A172 (cell line): ENCODE data around the gene KBTBD6. TPM values are rescaled to one million over a fixed set of nuclear protein-coding genes. Genes with fewer than 3 reads are reported as not detected.
"Not testable (repeated sequence)": the region's sequence is repeated elsewhere in the genome, so short reads cannot be mapped to it uniquely, and the experiment has no call there.

Source experiments
- DNase-seq: peaks from one replicate; pipeline ENCODE4 v3.0.0-alpha.2; 2015; ENCODE audit warnings: low spot score
- total RNA-seq: library from RNA; depleted of rRNA; stranded (reverse); fragments of >200 nt; shearing (Covaris generic); gene quantifications from 2 replicates; pipeline ENCODE4 v1.2.3, GENCODE V29; 2014; rRNA removed

The KBTBD6 gene, protein sequence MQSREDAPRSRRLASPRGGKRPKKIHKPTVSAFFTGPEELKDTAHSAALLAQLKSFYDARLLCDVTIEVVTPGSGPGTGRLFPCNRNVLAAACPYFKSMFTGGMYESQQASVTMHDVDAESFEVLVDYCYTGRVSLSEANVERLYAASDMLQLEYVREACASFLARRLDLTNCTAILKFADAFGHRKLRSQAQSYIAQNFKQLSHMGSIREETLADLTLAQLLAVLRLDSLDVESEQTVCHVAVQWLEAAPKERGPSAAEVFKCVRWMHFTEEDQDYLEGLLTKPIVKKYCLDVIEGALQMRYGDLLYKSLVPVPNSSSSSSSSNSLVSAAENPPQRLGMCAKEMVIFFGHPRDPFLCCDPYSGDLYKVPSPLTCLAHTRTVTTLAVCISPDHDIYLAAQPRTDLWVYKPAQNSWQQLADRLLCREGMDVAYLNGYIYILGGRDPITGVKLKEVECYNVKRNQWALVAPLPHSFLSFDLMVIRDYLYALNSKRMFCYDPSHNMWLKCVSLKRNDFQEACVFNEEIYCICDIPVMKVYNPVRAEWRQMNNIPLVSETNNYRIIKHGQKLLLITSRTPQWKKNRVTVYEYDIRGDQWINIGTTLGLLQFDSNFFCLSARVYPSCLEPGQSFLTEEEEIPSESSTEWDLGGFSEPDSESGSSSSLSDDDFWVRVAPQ
- total RNA-seq: 10.3 and 11.6 TPM in 2 replicates

DNA sequence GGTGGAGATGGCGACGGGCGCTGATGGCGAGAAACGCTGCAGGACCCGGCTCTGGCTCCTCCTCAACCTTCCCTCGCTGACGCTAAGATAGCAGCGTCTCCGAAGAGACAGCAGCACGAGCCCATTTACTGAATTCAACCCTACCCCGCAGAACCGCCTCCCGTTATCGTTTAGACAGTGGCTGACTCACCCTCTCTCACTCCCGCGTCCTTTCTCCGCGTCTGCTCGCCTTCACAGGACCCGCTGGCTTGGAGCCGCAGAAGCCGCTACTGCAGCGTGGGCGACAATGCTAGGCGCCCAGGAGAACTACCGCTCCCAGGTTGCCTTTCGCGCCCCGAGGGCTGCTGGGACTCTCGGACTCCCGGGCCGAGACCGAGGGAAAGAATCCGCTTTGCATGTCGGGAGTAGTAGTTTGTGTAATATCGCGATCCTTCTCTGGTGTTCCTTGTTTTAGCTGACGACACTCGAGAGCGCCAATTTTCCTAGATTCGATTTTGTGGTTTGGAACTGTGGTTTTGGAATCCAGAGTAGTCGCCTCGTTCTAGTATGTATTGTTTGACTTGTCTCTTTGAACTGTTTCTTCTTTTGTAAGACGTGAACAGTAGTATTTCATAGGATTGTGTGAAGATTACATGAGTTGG is at the start of gene KBTBD6:
Gene KBTBD6, minus strand, starts transcription at position 291 of the 641 bp plus-strand sequence. CDS start 291 bp downstream, outside the sequence.
- peak; percentile 95 for DNase-seq

DNA sequence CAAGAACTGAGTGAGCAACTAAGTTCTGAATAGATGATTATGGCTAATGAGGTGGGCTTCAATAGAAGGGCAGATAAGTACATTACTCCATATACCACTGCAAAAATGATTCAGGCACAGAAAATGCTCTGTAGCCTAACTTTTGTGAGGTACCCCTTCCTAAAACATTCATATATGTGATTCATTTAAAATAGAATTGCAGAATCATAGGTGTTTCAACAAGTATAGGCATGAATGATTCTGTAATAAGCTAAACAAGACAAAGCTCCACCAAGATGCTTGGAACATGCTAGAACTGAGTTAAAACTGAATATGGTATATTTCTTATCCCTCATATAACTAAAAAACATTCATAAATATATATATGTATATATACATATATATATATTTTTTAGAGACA is 49.6 kb upstream of the KBTBD6 start:
- no peak for DNase-seq

DNA sequence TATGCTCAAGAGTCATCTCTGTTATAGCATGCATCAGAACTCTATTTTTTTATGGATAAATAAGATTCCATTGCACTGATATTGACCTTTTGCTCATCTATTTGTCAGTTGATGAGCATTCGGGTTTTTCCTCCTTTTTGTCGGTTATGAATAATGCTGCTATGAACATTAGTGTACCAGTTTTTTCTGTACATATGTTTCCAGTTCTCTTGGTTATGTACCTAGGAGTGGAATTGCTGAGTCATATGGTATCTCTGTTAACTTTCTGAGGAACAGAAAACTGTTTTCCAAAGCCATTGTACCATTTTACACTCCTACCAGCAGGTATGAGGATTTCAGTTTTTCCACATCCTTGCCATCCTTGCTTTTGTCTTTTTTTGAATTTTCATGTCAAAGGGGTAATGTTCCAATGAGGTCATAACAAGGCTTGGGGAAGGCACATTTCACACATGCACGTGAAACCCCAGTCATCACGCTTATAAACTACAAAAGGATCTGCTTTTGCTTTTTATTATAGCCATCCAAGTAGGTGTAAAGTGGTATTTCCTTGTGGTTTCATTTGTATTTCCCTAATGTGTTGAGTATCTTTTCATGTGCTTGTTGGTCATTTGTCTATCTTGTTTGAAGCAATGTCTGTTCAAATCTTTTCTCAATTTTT is 47.1 kb upstream of the KBTBD6 start:
- no peak for DNase-seq

DNA sequence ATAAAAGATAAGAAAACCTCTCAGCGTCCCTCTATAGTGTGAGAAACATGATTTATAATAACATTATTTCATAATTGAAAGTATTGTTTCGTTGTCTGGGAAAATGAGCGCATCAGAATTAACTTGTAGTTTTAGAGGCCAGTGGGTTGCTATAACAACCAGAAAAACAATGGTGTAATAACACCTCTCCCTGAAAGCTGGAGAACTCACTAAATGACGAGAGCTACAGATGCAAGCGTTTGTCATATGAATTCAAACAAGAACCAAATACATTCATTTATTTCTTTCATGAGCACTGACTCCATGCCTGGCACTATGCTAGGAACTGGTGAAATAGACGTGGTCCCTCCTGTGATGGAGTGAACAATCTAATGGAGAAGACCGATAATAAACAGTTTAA is 45.4 kb upstream of the KBTBD6 start:
- no peak for DNase-seq

DNA sequence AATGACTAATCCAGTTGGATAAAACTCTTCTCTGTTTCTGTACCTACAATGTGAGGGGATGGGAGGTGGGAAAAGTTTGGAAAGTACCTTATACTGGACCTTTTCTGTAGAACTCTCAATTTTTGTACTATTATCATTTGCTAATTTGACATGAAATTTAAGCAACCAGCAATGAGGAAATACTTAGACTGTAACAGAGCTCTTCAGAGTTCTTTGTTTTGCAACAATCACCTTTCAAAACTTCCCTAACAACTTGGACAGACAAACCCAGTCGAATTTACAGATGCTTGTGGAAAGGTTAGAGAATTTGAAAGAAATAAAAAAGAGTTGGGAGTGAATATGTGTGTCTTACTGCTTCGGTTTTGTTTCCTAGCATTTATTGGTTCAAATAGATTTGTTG is 45.0 kb upstream of the KBTBD6 start:
- DNase-seq: no peak

DNA sequence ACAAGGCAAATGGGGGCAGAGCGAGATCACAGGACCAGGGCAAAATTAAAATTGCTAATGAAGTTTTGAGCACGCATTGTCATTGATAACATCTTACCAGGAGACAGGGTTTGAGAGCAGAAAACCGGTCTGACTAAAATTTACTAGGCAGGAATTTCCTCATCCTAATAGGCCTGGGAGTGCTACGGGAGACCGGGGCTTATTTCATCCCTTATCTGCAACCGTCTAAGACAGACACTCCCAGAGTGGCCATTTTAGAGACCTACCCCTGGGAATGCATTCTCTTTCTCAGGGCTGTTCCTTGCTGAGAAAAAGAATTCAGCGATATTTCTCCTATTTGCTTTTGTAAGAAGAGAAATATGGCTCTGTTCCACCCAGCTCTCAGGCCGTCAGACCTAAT is 43.0 kb upstream of the KBTBD6 start:
- DNase-seq: not testable (repeated sequence)

DNA sequence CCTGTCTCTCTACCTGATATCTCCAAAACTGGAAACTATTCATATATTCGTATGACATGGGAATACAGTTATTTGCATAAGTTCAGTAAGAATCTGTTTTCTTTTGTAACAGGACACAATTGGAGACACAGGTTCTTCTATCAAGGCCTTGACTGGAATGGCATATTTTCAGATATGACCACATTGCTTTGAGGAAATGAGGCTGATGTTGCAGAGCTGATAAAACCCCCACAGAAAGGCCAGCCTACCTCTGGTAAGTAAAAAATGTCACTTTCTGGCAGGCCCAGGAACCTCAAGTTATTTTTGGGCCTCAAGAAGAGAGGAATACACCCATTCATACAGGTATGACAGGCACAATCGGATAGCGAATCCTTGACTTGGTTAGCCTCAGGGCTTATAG is 29.5 kb upstream of the KBTBD6 start:
- no peak for DNase-seq

DNA sequence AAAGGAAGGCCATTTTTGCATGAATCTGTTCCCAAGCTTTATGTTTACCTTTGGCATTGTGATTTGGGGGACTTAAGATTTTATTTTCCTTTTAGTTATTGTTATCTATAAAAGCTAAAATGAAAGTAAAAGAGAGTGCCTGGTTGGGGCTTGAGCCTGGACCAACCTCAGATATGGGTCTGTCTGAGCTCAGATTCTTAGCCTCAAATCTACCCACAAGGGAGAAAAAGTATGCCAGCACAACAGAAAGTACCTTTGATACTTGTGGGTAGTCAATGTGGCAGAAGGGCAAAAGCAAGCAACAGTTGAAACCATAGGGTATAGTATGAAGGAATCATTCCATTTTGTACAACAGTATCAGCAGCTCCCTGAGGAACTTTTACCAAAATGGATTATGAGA is 26.6 kb upstream of the KBTBD6 start:
- no peak for DNase-seq

DNA sequence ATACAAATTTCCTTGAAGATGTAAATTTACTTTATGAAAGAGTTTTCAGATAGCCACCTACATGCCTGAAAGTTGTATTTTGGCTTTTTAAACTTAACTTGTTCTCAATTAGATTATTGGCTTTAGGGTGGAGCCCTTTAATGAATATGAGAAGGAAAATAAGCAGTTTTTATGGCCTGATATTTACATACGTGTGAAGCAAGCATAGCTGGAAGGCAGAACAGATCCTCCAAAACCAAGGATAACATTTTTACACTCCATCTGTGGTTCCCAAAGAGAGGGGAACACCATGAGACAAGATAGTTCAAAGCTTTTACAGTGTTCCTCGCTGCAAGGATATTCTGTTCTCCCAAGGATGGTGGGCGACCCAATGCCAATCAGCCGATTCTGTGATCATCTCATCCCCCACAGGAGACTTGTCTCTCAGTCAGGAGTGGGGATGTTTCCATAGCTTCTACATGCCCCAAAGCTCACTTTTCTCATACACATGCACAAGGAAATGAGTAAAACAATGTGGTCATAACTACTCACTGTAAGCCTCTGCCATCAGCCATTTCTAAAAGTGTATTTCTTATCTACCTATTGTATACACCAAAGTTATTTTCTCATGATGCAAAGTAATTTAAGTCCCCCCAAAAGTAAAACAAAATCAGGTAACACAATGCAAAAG is 24.6 kb upstream of the KBTBD6 start:
- no peak for DNase-seq

DNA sequence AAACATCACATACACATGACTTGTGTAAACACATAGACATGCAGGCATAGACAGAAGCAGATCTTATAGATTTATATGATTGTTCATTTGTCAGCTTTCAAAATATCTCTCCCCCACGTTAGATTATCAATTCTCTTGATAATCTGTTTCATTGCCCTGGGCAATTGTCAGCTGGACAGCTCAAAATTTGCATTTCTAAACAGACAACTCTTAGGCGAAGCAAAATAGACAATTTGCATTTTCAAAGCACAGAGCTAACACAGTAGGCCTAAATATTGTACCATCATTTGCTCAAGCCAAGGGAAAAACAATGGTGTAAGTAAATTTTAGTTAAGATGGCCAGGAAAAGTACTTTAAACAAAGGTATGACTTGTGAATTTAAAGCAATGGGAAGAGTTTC is 24.0 kb upstream of the KBTBD6 start:
- no peak for DNase-seq

DNA sequence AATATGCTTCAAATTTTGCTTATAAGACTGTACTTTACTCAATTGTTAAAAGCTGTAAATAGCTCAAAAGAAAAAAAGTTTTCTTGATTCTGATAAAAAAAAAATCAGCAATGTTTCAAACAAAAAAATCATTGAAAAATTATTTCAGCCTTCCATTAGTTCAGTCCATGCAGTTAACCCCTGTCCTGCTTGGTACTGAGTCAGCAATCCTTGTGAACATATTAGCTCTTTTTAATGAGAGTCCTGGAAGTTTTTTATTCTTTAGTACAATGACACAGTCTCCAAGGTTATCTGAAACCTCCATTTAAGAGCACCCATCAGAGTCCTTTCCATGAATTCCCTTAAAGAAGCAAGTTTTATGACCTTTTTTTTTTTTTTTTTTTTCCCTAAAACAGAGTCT is 21.4 kb upstream of the KBTBD6 start:
- no peak for DNase-seq

DNA sequence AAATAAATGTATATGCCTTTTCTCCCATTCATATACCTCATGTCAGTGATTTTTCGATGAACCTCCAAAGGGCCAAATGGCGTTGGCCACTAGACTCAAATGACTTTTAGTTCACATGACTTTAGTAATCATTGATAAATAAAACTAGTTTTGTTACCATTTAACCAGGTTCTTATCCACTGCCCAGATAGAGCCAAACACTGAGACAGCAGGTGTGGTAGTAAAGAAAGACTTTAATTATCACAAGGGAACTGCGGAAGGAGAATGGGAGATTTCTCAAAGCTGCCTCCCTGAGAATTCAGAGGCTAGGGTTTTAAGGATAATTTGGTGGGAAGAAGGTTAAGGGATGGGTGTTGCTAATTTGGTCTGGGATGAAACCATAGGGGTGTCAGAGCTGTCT is 19.4 kb upstream of the KBTBD6 start:
- no peak for DNase-seq

DNA sequence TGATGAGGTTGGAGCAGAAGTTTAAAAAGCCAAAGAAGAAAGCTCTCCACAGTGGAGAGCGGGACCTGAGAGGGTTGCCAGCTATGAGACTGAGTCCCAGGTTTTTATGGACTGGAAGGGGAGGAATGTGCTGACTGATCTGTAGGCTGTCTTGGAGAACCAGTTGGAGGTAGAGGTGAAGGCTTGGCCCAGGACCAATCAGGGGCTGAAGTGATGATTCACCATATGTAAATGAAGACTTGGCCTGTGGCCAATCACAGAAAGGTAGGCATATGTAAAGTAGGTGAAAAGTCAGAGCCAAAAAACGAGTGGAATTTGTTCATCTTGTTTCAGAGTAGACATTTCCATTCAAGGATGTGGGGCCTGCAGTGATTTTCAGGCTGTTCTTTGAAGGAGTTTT is 17.5 kb upstream of the KBTBD6 start:
- no peak for DNase-seq

DNA sequence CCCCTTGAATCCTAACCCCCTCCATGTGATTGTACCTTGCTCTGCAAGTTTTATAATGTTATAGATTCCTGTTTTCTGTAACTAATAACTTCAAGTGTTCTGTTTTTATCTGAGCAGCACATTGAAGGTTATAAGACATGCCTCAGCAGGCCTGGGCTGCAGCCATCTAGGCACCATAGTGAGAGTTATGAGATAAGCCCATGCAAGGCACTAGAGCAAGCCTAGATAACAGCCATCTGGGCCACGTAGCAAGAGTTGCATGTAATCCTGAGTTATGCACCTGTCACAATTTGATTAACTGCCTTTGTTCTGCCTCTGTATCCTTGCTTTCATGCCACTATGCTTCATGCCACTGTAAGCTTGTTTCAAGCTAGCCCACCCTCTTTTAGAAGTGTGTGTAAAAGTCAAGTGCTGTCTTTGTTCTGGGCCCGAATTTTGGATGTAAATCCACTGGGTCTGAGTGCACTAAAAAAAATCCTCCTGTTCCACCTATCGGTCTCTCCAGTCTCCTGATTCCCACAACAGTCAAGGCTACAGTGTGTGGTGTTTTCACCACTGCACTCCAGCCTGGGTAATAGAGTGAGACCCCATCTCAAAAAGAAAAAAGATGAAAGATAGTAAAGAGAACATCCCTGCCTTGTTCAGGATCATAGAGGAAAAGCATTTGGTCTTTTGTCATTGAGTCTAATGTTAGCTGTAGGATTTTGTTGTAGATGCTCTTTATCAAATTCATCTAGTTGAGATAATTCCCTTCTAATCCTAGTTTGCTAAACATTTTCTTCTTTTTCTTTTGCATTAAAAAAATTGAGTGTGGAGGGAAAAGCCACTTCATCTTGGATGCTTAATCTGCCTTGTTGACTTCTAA is 16.0 kb upstream of the KBTBD6 start:
- DNase-seq: no peak

DNA sequence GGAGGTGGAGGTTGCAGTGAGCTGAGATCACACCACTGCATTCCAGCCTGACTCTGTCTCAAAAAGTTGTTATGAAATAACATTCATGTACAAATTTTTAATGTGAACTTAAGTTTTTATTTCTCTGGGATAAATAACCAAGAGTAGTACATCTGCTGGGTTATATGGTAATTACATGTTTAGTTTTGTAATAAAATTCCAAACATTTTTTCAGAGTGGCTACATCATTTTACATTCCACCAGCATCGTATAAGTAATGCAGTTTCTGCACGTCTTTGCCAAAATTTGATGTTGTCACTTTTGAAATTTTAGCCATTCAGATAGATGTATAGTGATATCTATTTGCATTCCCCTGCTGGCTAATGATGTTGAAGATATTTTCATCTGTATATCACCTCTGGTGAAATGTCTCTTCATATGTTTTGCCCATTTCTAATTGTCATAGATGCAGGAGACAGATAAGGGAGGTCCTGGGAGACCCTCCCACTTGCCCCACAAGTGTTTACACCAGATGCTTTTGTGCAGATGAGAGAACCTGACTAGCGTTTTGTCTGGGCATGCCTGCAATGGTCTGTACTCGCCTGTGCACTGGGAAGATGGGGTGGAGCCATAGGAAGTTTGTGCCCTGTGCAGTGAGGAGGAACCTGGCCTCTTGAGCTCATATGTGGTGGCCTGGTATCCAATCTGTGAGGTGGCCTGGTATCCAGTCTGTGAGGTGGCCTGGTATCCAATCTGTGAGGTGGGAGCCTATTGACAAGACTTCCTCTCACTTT is 12.7 kb upstream of the KBTBD6 start:
- DNase-seq: no peak

DNA sequence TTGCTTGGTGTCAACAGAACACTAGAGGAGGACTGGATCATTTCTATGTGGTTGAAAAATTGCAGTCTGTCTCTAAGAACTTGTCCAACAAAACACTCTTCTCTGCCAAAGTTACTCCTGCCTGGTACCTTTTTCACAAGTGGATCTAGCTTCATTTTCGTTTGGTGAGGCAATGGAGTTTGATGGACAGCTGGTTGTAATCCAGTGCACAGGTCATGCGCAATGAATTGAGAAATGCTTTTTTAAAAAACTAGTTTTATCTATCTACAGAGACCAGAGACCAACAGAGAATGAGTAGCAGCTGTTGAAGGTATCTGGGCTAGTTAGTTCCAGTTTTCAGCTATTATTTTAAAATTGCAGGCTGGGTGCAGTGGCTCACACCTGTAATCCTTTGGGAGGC is 12.0 kb upstream of the KBTBD6 start:
- no peak for DNase-seq

DNA sequence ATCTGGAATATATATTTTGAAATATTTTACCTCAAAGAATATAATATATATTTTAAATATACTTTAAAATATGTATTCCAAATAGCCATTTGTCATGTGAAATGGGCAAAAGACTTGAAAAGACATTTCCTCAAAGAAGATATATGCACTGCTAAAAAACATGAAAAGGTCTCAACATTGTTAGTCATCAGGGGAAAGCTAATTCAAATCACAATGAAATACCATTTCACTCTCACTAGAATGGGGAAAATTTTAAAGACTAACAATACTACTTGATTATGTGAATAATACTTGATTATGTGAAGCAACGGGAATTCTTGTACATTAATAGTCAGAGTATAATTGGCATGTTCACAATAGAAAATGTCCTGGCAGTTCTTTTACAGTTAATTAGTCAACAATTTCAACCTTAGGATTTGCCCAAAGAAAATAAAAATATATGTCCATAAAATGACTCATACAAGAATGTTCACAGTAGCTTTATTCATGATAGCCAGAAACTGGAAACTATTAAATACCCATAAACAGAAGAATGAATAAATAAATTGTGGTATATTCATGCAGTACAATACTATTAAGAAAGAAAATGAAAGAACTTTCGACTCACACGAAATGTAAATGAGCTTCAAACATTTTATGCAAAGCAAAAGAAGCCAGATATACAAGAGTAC is 6.8 kb upstream of the KBTBD6 start:
- peak; percentile 15 for DNase-seq

DNA sequence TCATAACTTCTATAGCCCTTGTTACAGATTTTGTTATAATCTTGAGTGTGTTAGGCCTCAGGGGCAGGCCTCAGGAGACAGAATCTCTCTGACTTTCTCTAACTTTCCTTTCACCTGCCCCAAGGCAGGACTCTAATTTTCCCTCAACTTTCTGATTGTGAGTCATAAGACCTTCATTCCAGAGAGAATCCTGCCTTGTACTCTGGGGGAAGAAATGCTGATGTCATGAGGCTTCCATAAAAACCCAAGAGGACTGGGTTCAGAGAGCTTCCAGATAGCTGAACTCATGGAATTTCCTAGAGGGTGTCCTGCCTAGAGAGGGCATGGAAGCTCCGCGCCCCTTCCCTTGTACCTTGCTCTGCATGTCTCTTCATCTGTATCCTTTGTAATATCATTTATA is 5.3 kb upstream of the KBTBD6 start:
- DNase-seq: peak; percentile 44

DNA sequence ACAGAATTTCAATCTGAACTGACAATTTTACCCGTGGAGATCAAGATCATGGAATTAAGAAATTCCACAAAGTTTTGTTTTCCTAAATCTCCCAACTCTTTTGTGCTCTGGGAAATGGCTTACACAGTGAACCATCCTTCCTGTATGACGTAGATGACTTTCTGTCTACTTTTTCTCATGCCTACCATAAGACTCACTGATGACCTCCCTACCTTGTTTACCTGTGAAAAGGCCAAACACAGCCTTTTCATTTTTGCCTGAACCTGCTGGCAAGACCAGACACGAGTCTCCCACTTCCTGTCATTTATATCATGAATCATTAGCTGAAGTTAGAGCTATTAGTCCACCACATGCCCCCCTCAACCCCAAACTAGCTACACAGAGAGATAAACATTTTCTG is 4.6 kb upstream of the KBTBD6 start:
- DNase-seq: no peak
